Activated CD8-positive, alpha-beta memory T cell treated with anti-CD3 and anti-CD28 coated beads, Interleukin-2, amount 50 U/mL, for 24 hours (primary cell): ENCODE measurements around the gene FCMR.

Source experiments
- DNase-seq: peaks from one replicate; pipeline ENCODE4 v3.0.0-alpha.2; 2020; ENCODE audit errors: extremely low read depth

Gene FCMR, protein sequence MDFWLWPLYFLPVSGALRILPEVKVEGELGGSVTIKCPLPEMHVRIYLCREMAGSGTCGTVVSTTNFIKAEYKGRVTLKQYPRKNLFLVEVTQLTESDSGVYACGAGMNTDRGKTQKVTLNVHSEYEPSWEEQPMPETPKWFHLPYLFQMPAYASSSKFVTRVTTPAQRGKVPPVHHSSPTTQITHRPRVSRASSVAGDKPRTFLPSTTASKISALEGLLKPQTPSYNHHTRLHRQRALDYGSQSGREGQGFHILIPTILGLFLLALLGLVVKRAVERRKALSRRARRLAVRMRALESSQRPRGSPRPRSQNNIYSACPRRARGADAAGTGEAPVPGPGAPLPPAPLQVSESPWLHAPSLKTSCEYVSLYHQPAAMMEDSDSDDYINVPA

DNA sequence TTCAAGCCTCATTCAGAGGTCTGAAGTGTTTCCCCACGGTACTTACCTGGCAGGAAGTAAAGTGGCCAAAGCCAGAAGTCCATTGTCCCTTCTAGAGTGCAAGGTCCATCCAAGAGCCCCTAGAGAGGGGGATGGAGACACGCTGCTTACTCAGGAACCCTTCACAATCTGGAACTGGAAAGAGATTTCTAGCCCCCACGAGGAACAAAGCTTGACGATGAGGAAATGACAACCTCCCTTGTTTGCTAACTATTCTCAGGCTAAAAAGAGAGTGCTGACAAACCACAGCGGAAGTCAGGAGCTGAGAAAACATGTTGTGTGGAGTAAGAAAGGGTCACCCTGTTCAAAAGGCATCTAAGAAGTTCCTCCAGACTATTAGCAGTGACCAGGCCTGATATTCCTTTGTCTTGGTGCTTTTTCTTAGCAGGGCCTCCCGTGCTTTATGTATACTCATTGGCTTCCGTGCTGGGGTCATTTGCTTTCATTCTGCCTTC is at the start of gene FCMR:
FCMR (minus strand) TSS at position 170 of the 494 bp plus-strand sequence; CDS start at position 83, 87 bp downstream.
- no peak for DNase-seq

DNA sequence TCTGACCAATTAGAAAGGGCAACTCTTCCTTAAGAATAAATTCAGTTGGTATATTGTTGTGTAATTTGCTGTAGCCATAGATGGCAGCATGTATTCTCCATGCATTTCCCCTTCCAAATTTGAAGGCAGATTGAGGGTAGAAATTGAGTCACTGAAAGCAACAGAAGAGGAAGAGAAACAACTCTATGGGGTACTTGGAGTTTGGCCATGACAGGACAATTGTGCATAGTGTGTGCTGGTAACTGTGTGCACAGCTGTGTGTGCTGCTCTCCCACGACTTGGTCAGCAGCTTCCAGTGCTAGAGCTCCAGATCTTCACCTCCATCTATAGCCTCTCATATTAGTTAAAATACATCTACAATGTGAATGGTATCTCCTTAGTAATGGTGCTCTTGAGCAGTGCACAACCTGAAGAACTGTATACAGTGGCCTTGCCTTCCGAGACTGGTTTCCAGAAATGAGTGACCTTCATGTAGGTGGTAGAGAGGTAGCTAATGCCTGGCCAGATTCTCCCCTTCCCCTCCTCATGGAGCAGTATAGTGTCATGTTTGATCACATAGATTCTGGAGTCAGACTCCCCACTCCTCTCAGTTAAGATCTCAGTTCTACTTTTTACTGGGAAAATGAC is 49.4 kb upstream of the FCMR start:
- DNase-seq = no peak

DNA sequence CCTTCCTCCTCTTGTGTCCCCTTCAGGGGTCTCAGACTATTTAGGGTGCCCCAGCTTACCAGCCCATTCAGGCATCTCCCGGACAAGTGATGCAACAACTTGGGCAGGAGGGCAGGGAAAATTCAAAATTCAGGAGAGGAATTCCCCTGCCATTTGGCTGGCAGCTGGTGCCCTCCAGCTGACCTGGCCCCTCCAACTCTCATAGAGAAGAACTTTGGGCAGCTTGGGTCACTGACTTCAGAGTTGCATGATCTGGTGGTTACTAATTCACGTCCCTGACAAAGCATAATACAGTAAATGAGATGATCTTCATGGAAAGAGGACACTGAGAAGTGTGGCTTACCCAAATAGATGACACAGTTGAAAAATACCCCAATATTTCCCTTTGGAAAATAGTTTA is 48.7 kb upstream of the FCMR start, which contains the start of gene FCAMR:
FCAMR (minus strand) TSS at position 15 of the 400 bp plus-strand sequence. CDS start 335 bp downstream, outside the sequence.
- no peak for DNase-seq

DNA sequence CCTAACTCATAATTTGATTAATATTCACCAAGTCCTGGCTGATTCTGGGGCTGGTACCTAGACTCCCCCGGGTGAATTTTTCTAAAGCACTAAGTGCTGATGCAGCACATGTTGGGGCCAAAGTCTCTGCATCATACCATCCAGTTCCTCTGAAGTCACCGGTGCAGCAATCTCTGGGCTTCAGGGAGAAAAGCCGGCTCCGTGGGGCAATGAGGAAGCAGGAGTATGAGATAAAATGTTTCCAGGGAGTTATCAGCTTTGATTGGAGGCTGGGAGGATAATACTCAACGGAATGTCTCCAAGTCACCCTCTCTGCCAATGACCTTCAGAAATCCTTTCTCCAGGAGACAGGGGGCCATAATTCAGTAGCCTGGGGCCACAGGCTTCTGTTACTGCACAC is 47.3 kb upstream of the FCMR start:
- no peak for DNase-seq

DNA sequence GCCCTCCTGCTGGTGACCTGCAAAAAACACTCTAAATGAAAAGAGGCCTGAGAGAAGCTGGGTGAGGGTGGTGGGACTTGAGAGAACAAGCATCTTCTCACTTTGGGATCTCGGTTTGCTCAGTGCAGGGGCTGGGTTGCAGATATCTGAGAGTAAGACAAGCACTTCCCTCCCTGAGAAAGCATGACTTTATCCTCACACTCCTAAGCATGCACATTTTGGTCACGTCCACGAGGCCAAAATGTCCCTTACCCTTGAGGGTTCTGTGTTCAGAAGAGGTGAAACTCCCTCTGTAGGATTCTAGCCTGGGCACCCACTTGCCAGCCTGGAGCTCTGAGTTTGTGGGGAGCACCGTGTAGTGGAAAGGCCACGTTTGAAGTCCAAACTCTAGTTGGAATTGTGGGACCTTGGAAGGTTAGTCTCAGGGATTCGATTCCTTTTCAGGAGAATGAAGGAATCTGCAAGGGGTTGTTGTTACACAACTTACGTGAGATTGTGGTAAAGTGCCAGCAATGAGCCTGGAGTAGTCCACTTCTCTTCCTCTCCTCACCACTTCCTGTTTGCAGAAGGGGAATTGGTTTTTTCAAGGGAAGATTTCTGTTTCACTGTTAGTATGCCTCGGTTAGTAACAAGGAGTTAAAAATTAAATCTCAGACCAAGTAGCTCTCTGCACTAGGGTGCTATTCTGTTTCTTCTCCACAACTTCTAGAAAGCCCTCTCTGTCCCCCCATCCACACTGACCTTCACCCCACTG is 45.5 kb upstream of the FCMR start:
- no peak for DNase-seq

DNA sequence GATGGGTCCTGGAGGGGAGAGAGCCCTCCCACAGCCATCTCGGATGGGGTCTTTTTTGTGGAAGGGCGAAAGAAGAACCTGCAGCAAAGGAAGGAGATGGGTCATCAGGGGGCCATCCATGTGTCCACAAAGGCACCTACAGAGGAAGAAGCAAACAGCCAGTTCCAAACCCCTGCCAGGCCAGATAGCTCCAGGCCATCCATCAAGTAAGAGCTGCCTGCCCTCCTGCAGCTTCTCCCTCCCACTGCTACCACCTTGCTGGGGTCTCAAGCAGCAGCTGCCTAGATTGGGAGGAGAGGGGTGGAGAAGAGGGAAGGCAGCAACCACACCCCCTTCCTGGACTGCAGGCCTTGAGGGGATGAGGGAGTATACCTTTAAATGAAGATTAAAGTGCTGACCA is 44.0 kb upstream of the FCMR start:
- no peak for DNase-seq

DNA sequence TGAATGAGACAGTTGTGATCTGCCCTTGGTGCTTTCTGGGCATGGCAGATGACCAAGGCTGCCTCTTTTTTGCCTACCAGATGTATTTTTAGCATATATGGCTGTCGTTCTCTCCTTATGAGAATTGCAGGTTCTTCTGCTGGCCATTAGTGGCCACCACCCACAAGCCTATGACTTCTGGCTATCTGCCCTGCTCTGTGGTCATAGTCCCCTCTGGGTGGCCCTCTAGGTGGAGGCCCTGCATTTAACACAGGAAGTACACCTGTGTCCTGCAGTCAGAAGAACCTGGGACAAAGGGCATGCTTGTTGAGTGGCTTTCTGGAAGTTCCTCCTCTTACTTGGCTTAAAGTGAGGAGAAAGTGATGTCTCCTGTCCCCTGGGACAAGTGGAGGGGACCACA is 42.0 kb upstream of the FCMR start:
- no peak for DNase-seq

DNA sequence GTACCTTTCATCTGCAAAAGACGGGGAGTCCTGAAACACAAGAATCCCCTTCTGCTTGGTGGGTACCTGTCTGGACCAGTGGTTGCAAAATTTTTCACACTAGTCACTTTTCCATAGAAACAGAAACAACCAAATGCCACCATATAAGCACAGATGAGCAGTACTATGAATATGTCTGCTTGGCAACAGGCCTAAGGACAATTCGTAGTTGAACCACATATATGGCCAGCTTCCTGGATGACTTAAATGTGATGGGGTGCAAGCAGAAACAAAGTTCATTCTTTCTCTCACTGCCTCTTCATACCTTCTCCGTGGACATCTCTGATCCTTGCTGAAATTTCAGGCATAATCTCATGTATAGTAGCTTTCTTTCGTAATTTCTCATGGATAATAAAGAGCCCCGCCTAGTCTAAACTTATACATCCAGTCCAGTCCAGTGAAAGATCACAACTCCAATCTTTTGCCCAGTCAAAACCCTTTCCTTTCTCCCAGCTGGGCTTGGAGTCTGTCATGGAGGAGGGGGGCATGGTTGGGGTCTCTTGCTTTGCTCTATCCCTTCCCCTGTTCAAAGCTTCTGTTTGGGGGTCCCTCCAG is 41.5 kb upstream of the FCMR start:
- DNase-seq = no peak

DNA sequence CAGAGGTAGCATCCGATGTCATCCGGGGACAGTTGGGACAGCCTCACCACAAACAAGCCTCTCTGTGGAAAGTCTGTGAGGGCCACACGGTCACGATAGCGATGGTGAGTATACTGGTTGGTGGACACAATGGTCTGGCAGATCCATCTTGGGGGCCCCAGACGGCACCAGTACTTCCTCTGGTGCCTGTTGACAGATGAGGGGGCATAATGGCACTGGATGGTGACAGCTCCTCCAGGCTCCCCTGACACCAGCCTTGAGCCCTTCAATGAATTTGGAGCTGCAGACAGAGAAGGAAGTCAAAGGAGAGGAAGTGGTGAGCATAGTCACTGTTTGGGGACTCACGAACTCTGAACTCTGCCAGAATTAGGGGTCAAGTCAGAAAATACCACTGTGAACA is 40.5 kb upstream of the FCMR start:
- no peak for DNase-seq

DNA sequence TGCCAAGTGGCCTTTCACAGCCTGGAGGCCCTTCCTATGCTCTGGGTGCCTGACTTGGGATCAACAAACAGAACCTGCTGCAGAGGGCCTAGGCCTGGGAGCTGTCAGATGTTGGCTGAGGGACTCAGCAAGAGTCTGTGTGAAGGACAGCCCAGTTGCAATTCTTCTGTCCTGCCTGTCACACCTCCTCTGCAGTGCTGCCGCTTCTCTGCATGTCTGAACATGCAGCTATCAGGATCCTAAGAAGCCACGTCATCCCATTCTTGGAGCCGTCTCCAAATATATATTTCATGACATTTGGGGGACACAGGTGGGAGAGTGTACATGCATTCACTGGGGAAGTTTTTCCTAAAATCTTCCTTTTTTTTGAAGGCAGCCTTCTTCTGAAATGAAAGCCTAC is 39.9 kb upstream of the FCMR start:
- no peak for DNase-seq

DNA sequence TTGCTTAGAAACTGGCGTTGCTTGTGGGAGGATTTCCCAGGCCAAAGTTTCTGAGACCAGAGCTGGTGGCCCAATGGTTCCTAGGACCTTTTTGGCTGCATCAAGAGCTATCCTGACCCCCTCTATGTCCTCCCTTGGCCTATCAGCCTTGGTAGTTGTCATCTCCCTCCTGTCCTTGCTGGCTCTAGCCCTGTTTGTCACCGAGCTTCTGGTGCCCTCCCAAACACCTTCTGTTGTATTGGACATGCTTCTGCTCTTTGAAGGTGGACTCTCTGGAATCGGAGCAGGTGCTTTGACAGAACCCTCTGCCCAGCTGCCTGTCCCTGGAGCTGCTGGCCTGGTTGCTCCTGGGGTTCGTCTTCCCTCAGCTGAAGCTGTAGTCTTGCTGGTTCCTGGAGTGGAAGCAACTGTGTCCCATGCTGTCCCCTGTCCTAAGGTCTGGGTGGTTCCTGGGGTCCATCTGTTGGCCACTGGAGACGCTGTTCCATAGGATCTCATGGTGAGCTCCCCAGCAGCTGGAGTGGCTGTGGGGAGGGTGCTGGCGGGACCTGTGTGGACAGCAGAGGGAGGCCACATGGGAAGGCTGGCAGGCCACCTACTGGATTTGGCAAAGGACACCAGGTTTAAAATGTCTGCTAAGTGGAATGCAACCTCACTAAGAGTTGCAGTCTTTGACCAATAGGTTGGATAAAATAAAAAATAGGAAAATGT is 39.1 kb upstream of the FCMR start:
- DNase-seq = no peak

DNA sequence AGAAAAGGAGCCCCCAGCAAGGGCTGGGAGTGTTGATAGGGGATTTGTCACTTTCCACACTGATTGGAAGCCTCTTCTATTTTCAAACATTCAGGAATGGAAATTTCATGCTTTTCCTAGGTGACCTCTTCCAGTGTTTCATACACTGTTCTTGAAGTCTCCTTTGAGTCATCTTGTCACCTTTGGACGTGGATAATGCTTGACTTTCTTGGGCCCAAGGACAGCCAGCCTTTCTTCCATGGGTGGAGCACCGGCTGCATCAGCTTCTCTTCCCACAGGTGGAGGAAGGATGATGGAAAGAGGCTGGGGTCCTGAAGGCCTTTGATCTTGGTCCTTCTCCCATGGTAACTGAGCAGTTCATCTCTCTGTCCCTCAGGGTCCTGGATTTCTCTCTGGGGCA is 36.4 kb upstream of the FCMR start:
- no peak for DNase-seq

DNA sequence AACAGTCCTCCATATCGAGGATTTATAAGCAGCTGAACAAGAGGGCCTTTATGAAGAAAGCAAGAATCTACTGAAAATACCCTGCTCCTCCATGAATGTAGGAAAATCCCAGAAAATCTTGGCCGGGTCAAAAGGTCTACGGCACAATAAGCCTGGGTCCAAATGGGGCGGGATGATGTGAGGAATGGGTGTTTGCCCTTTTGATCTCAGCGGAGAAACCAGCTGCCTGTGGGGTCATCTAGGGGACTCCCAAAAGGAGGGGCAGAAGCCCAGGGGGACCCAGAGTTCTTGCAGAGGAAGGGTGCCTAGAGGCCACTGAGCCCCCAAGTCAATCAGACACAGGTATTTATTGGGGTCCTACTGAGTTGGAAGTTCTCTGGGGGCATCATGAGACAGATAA is 35.9 kb upstream of the FCMR start:
- no peak for DNase-seq

DNA sequence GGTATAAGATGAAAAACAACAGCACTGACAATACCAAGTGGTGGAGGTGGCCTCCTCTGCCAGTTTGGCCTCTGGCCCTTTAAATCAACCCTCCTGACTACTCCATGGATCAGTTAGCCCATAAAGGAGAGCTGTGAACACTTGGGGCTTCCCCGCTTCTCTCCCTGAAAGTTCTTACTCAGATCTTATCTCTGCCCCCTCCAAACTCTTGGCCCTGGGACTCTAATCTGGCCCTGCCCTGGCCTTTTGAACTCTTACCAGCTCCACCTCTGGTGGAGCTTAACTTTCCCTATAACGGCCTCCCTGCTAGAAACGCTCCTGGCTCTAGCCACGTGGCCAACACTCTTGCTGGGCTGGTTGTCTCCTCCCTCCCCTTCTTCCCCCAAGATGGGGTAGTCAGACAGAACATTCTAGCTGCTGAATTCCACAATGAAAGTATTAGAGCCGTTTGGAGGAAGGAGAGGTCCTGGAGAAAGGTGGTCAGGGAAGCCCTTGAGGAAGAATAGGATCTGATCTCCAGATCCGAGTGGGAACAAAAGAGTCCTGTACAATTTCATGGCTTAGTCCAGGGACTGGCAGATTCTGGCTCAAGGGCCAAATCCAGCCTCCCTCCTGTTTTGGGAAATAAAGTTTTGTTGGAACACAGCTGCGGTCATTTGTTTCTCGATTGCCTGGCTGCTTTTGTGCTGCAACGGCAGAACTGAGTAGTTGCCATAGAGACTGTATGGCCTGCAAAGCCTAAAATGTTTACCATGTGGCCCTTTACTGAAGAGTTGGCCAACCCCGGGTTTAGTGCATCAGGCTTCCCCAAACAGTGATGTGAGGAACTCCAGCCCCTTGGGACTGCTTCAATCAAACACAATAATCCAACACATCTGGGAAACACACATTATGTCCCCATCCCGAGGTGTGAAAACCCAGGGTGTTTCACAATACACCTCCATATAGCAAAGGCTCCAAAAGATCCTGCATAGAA is 34.0 kb upstream of the FCMR start:
- no peak for DNase-seq

DNA sequence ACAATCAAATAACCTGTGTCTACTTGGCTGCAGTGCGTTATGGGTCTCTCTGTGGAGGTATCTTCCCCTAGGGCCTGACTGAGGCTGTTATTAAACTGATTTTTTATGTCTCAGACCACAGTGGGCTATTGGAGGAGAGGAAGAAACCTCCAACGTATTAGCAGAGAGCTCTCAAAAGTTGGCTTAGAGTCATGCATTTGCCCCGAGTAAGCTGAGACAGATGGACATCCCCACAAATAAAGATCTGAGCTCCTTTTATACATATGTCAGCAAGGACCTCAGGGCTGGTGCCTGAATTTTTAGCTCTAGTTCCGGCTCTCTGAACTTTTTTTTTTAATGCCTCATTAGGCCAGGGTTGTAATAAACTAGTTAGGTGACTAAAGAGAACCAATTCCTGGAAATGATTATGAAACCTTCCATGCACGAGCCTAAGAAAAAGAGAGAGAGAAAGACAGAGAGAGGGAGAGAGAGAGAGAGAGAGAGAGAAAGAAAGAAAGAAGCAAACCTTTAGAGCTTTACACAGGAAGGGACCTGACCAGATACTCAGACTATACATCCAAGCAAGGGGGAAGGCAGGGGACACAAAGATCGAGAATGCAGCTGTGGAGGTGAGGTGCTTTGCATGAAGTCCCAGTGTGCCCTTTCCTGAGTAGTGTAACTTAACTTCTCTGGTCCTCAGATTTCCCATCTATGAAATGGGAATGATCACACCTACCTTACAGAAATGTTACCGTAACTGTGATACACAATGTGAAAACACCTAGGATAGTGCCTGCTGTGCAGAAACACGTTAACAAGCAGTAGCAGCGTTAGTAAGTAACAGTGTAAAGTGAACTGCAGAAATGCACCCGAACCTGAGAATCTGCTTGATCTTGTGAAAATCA is 33.0 kb upstream of the FCMR start:
- DNase-seq = no peak

DNA sequence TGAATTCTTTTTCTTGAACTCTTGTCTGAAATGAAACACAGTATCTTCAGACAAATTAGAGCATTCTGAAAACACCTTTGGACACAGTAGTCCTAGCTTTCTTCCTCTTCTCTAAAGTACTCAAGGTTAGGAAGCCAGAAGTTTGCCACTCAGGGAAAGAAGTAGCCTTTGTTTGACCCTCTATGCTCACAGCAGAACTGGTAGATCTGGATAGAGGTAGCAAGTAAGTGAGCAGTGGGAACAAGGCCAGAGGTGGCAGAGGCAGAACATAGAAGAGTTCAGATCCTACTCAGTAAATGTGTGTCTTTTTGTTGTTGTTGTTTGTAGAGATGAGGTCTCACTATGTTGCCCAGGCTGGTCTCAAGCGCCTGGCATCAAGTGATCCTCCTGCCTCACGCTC is 31.9 kb upstream of the FCMR start:
- no peak for DNase-seq

DNA sequence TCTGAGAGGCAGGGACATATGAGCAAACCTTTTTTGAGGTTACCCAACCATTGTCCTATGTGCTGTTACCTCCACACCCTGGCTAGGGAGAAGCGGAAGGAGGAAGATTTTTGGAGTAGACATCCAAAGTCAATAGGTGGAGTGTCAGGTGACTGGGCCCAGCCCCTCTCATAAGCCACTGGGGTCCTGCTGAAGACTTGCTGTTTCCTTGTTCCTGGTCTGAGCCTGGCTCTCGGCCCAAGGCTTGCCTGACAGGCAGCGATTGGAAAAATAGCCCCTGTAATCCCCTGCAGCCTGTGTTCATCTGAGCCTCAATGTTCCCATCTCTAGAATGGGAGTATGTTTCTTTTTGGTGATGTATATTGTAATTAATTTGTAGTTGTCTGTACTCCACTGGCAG is 31.4 kb upstream of the FCMR start:
- no peak for DNase-seq

DNA sequence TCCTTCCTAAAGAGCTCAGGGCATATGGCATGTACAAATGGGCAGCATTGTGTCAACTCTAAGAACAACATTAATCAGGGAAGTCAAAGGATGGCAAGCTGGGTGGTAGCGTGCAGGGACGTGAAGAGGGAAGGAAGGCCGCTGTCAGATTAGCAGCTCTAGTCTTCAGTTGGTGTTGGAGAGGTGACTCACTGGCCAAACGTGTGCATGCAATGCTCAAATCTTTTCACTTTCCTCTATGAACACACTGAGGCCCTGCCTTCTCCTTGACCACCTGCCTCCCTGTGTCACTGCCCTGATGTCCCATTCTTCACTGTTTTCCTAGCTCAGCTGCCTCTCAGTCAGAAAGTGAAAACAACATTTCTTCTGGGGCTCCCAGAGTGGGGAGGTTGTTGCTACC is 30.4 kb upstream of the FCMR start:
- DNase-seq = no peak
